Osteoblast (primary cell): ENCODE measurements around the gene MDH1B. TPM values are rescaled to one million over a fixed set of nuclear protein-coding genes. Genes with fewer than 3 reads are reported as not detected.
"Not testable (repeated sequence)": the region's sequence is repeated elsewhere in the genome, so short reads cannot be mapped to it uniquely, and the experiment has no call there.

Experiments
- DNase-seq: peaks from one replicate; pipeline ENCODE4 v3.0.0; 2011; ENCODE audit warnings: low spot score, mixed read lengths; ENCODE audit not compliant: insufficient read length; ENCODE audit errors: missing footprints
- H2AFZ ChIP-seq: 2 replicates; pipeline ENCODE4 v1.6.0; 2011; ENCODE audit warnings: mild to moderate bottlenecking, low read length
- H3K27ac ChIP-seq: 2 replicates; pipeline ENCODE4 v1.5.1; 2011; ENCODE audit warnings: mild to moderate bottlenecking, low read depth, low read length, moderate library complexity
- H3K27me3 ChIP-seq: 2 replicates; pipeline ENCODE4 v1.6.0; 2012; ENCODE audit warnings: mild to moderate bottlenecking, control low read depth, inconsistent platforms, low read length, moderate library complexity; ENCODE audit not compliant: insufficient read depth
- H3K36me3 ChIP-seq: 2 replicates; pipeline ENCODE4 v1.5.1; 2011; ENCODE audit warnings: mild to moderate bottlenecking, low read length, control low read depth, moderate library complexity; ENCODE audit not compliant: insufficient read depth
- H3K4me1 ChIP-seq: 2 replicates; pipeline ENCODE4 v1.5.1; 2011; ENCODE audit warnings: mild to moderate bottlenecking, low read length, control low read depth, moderate library complexity; ENCODE audit not compliant: insufficient read depth
- H3K4me2 ChIP-seq: 2 replicates; pipeline ENCODE4 v1.6.0; 2011; ENCODE audit warnings: mild to moderate bottlenecking, low read length; ENCODE audit not compliant: insufficient read depth
- H3K4me3 ChIP-seq: fragments of 200-600 bp; sonication (generic); 3 replicates; pipeline ENCODE4 v1.5.1; 2012; ENCODE audit warnings: mild to moderate bottlenecking, low read length, inconsistent platforms; ENCODE audit not compliant: insufficient read depth
- H3K79me2 ChIP-seq: 2 replicates; pipeline ENCODE4 v1.6.0; 2012; ENCODE audit warnings: mild to moderate bottlenecking, low read length, control low read depth, inconsistent platforms; ENCODE audit not compliant: insufficient read depth
- H3K9me3 ChIP-seq: 2 replicates; pipeline ENCODE4 v1.5.1; 2011; ENCODE audit warnings: low read depth, low read length, control low read depth
- H4K20me1 ChIP-seq: 2 replicates; pipeline ENCODE4 v1.6.0; 2012; ENCODE audit warnings: mild to moderate bottlenecking, low read length, control low read depth; ENCODE audit not compliant: insufficient read depth
- CTCF ChIP-seq: IDR thresholded peaks from 2 replicates; pipeline ENCODE4 v1.5.1; 2011; ENCODE audit warnings: mild to moderate bottlenecking, low read depth, low read length, moderate library complexity; ENCODE audit errors: extremely low read depth
- total RNA-seq: library from RNA; depleted of rRNA; stranded (reverse); fragments of >200 nt; gene quantifications from 2 replicates; pipeline ENCODE4 v1.2.3, GENCODE V29; 2012

Gene MDH1B
- 0.88 and 2.2 TPM in 2 replicates for total RNA-seq

DNA sequence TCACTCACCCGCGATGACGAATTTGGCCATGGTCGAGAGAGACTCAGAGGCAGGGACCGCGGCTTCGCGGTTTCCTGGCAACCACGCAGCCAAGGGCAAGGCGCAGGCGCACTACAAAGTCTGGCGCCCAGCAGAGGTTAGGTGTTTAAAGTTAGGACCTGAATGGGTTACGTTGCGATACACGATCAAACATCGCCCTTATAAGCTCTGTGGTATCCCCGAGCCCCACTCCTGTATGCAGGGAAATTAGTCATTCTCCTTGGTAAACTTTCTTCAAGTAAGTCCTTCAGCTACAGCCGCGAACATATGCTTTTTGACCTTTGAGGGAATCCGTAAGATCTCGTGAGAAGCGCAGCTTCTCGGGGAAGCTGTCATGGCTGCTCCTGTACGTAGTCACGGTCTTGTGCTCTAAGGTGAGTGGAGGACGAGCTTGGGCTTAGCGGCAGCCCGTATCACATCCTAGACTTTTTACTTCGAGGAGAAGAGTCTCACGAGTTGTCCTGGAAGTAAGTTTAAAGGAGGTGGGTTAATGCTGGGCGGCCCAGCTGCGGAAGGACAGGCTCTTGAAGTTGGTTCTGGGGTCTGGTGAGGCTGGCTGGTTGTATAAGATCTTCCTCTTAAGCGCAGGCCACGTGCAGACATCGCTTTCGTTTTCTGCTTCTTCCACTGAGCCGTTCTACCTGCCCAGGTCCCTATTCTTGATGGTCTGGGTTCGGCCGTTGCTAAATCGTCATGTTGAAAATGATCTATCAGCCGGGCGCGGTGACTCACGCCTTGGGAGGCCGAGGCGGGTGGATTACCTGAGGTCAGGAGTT, at the start of gene MDH1B, which contains the start of gene FASTKD2:
Gene MDH1B (minus strand): TSS at position 87 of the 815 bp plus-strand sequence. CDS start 57 bp downstream, at position 30.
Gene FASTKD2 (plus strand): TSS at position 365 of the 815 bp plus-strand sequence. CDS start 1,088 bp downstream, outside the sequence.
- DNase-seq: peak; percentile 94
- peak within 1 kb of the TSS; percentile 85 for H3K4me3 ChIP-seq
- peaks cover 5% of the 10 kb centered on the region for H3K4me1 ChIP-seq
- H3K27me3 ChIP-seq: peaks cover 3% of the 10 kb centered on the region
- H4K20me1 ChIP-seq: peaks cover 7% of the 10 kb centered on the region
- H2AFZ ChIP-seq: peak within 1 kb of the TSS; percentile 96
- H3K4me2 ChIP-seq: peak within 1 kb of the TSS; percentile 98
- H3K36me3 ChIP-seq: peaks cover 20% of the 10 kb centered on the region
- no peak for TF ChIP-seq CTCF
- H3K79me2 ChIP-seq: peaks cover 33% of the 10 kb centered on the region
- H3K9me3 ChIP-seq: no peaks in the 10 kb centered on the region
- peak within 1 kb of the TSS; percentile 98 for H3K27ac ChIP-seq

GRCh38 chr2:206814498-206814897, 49.4 kb upstream of the MDH1B start:
- Histone ChIP-seq H3K27ac (no peak overlapping the region), H3K27me3 (no peaks in the 10 kb centered on the region), H3K36me3 (no peaks in the 10 kb centered on the region), H3K4me2 (no peak overlapping the region), H4K20me1 (no peaks in the 10 kb centered on the region), H3K4me1 (no peaks in the 10 kb centered on the region), H3K79me2 (no peaks in the 10 kb centered on the region), H3K9me3 (peaks cover 3% of the 10 kb centered on the region), H2AFZ (no peak overlapping the region), H3K4me3 (no peak overlapping the region)
- no peak for DNase-seq
- TF ChIP-seq CTCF: no peak

DNA sequence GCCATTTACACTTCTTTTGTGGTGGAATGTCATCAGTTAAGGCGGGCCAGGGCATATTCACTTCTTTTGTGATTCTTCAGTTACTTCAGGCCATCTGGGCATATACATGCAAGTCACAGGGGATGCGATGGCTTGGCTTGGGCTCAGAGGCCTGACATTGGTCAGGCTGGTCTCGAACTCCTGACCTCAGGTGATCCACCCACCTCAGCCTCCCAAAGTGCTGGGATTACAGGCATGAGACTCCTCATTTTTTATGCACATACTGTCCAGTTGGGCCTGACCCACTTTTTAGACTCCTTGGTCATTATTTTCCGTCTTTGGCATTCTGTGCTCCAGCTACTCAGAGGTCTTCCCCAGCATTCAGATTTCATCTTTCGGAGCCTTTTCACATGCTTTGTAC, 47.3 kb upstream of the MDH1B start:
- H3K4me2 ChIP-seq, H3K79me2 ChIP-seq: not testable (repeated sequence)

DNA sequence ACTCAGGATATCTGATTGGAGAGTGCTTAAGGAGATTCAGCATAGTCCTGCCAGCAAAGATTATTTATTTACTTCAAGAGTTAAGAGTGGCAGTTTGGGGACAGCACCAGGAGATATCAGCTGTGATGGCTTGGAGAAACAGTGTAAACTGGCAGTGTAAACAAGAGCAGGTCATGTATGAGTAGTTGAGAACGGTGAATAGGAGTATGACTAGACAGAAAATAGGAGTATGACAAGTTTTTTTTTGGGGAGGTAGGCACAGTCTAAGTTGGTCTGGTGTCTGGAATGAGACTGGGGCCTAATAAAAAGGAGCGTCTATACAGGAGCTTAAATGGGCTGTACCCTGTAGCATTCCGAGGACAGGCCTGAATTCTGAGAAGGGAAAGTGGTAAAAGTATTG, 42.5 kb upstream of the MDH1B start:
- H3K27ac ChIP-seq, DNase-seq, H3K9me3 ChIP-seq, H3K79me2 ChIP-seq, H3K4me3 ChIP-seq, H3K4me1 ChIP-seq, H3K27me3 ChIP-seq, H4K20me1 ChIP-seq, H3K36me3 ChIP-seq, H3K4me2 ChIP-seq, H2AFZ ChIP-seq: not testable (repeated sequence)

More for the DNA sequence above, 47.3 kb upstream of the MDH1B start:
- H2AFZ ChIP-seq, H4K20me1 ChIP-seq, H3K9me3 ChIP-seq, H3K36me3 ChIP-seq, H3K27ac ChIP-seq, H3K4me1 ChIP-seq, H3K4me3 ChIP-seq, H3K27me3 ChIP-seq, DNase-seq: not testable (repeated sequence)
